CD14-positive monocyte (primary cell): ENCODE results near the gene CDKAL1. TPM values are rescaled to one million over a fixed set of nuclear protein-coding genes. Genes with fewer than 3 reads are reported as not detected.

Experiments
- DNase-seq, 3 donors: peaks; one replicate each; pipeline ENCODE4 v3.0.0-alpha.2; 2011 to 2022
- H2AFZ ChIP-seq: 2 replicates; pipeline ENCODE4 v1.6.0; 2012; ENCODE audit warnings: mild to moderate bottlenecking, low read depth, low read length, inconsistent platforms; ENCODE audit not compliant: insufficient read depth, poor library complexity, severe bottlenecking
- H3K27ac ChIP-seq, 2 donors: 1 replicate in 1 of 2; 2 replicates in 1 of 2; pipeline ENCODE4 v1.5.1; 2012 to 2013; ENCODE audit warnings: low read length in 2 of 2, control low read depth in 1 of 2, inconsistent platforms in 1 of 2, low read depth in 1 of 2, mild to moderate bottlenecking in 1 of 2
- H3K27me3 ChIP-seq, 2 donors: one replicate each; pipeline versions ENCODE4 v1.6.0 to v1.6.1; 2011 to 2013; ENCODE audit warnings: low read length in 2 of 2; ENCODE audit not compliant: control insufficient read depth in 2 of 2, insufficient read depth in 2 of 2
- H3K36me3 ChIP-seq, 2 donors: replicated peaks in 1 of 2; 1 replicate in 1 of 2; 2 replicates in 1 of 2; pipeline versions ENCODE4 v1.5.1 to v1.6.1; 2012 to 2013; ENCODE audit warnings: low read length in 2 of 2, control low read depth in 1 of 2, inconsistent platforms in 1 of 2, mild to moderate bottlenecking in 1 of 2; ENCODE audit not compliant: insufficient read depth in 2 of 2, control insufficient read depth in 1 of 2
- H3K4me1 ChIP-seq, 2 donors: 1 replicate in 1 of 2; 2 replicates in 1 of 2; pipeline versions ENCODE4 v1.5.1 to v1.6.1; 2012 to 2013; ENCODE audit warnings: low read length in 2 of 2, control low read depth in 1 of 2, inconsistent platforms in 1 of 2, mild to moderate bottlenecking in 1 of 2, moderate library complexity in 1 of 2; ENCODE audit not compliant: insufficient read depth in 2 of 2, control insufficient read depth in 1 of 2
- H3K4me2 ChIP-seq: replicated peaks from 2 replicates; pipeline ENCODE3; 2012; ENCODE audit warnings: low read length, moderate library complexity, mild to moderate bottlenecking; ENCODE audit not compliant: poor library complexity, severe bottlenecking; ENCODE audit errors: extremely low read depth
- H3K4me3 ChIP-seq, 3 experiments: fragments of 200-600 bp in 1 of 3; sonication (generic) in 1 of 3; replicated peaks in 1 of 3; 1 replicate in 2 of 3; 2 replicates in 1 of 3; pipeline ENCODE4 v1.5.1; 2011 to 2013; ENCODE audit warnings: low read length in 3 of 3, mild to moderate bottlenecking in 3 of 3, control low read depth in 2 of 3, low read depth in 2 of 3, inconsistent platforms in 1 of 3, moderate library complexity in 1 of 3
- H3K79me2 ChIP-seq: 2 replicates; pipeline ENCODE4 v1.6.0; 2012; ENCODE audit warnings: mild to moderate bottlenecking, control low read depth, inconsistent platforms, low read length, moderate library complexity; ENCODE audit not compliant: insufficient read depth
- H3K9ac ChIP-seq: 2 replicates; pipeline ENCODE4 v1.6.0; 2017; ENCODE audit warnings: low read length, mild to moderate bottlenecking; ENCODE audit not compliant: insufficient read depth, poor library complexity, severe bottlenecking
- H3K9me3 ChIP-seq, 2 donors: replicated peaks in 1 of 2; 1 replicate in 1 of 2; 2 replicates in 1 of 2; pipeline versions ENCODE4 v1.5.1 to v1.6.1; 2012 to 2013; ENCODE audit warnings: low read length in 2 of 2, control low read depth in 1 of 2; ENCODE audit not compliant: control insufficient read depth in 1 of 2, insufficient read depth in 1 of 2
- H4K20me1 ChIP-seq: 2 replicates; pipeline ENCODE4 v1.6.0; 2012; ENCODE audit warnings: mild to moderate bottlenecking, low read length, control low read depth, moderate library complexity; ENCODE audit not compliant: insufficient read depth
- H3K27ac Mint-ChIP-seq, 7 donors: one replicate each; pipeline ENCODE4 v1.8.0; 2020; ENCODE audit warnings: mild to moderate bottlenecking in 7 of 7, mixed read lengths in 7 of 7, moderate library complexity in 6 of 7, inconsistent platforms in 2 of 7
- H3K27me3 Mint-ChIP-seq, 3 donors: one replicate each; pipeline ENCODE4 v1.8.0; 2021 to 2022; ENCODE audit warnings: low read depth in 3 of 3, mild to moderate bottlenecking in 3 of 3, mixed read lengths in 3 of 3, moderate library complexity in 3 of 3, inconsistent platforms in 1 of 3
- H3K36me3 Mint-ChIP-seq, 2 donors: one replicate each; pipeline ENCODE4 v1.8.0; 2020; ENCODE audit warnings: mixed read lengths in 2 of 2, inconsistent platforms in 1 of 2, mild to moderate bottlenecking in 1 of 2
- H3K4me1 Mint-ChIP-seq: one replicate; pipeline ENCODE4 v1.8.0; 2020; ENCODE audit warnings: mild to moderate bottlenecking, mixed read lengths
- H3K4me3 Mint-ChIP-seq, 2 donors: one replicate each; pipeline ENCODE4 v1.8.0; 2020; ENCODE audit warnings: mild to moderate bottlenecking in 2 of 2, mixed read lengths in 2 of 2, moderate library complexity in 1 of 2
- H3K9me3 Mint-ChIP-seq, 7 donors: one replicate each; pipeline ENCODE4 v1.8.0; 2020 to 2022; ENCODE audit warnings: mixed read lengths in 7 of 7, mild to moderate bottlenecking in 6 of 7, moderate library complexity in 6 of 7, inconsistent platforms in 2 of 7
- CTCF ChIP-seq: fragments of 200-600 bp; IDR thresholded peaks from one replicate; pipeline ENCODE4 v1.8.0; 2022; ENCODE audit warnings: antibody characterized with exemption, mild to moderate bottlenecking
- WGBS: methylation state at CpG from one replicate; pipeline ENCODE4 v1.1.5; 2013; ENCODE audit warnings: missing lambda C conversion rate; ENCODE audit not compliant: insufficient coverage; 5-methylcytosine and 5-hydroxymethylcytosine counted together
- intact Hi-C, 2 donors: fragments of 100-400 bp; cut with micrococcal nuclease; formaldehyde crosslinking; loops; one replicate each; pipeline versions ENCODE4 v1.15.0 to v1.15.1; 2023
- polyA plus RNA-seq, 3 donors: library from polyadenylated mRNA; depleted of rRNA in 1 of 3; unstranded in 2 of 3; stranded (reverse) in 1 of 3; fragments of 300-500 nt in 2 of 3; fragments of >200 nt in 1 of 3; fragmentation: Illumina TruSeq in 2 of 3; gene quantifications; 1 replicate in 2 of 3; 2 replicates in 1 of 3; pipeline ENCODE4 v1.2.3, GENCODE V29; 2012 to 2021

CDKAL1 gene
- polyA plus RNA-seq, 3 donors, result 3.2 to 12.4 (median 8.3) TPM

- Histone ChIP-seq H3K27me3 (no peaks in the 10 kb centered on the region), H3K4me3 (no peak overlapping the region), H3K27ac (no peak overlapping the region), H3K36me3 (peaks cover 0 to 2% of the 10 kb centered on the region in 2 donors), H4K20me1 (no peaks in the 10 kb centered on the region), H3K9ac (no peak overlapping the region), H2AFZ (no peak overlapping the region), H3K9me3 (no peaks in the 10 kb centered on the region), H3K4me2 (no peak overlapping the region), H3K79me2 (no peaks in the 10 kb centered on the region), H3K4me1 (no peaks in the 10 kb centered on the region)
- no peak for TF ChIP-seq CTCF
- peaks cover 12 to 28% of the 10 kb centered on the region in 2 donors for H3K36me3 Mint-ChIP-seq
- peaks cover 0 to 4% (median 0%) of the 10 kb centered on the region in 7 donors for H3K9me3 Mint-ChIP-seq
- no peak overlapping the region for H3K4me3 Mint-ChIP-seq
- intact Hi-C loops, result no loop called here
- DNase-seq, result no peak
- H3K27ac Mint-ChIP-seq, result peak overlapping the region in 1 of 7 donors; percentile 39
- no peaks in the 10 kb centered on the region for H3K4me1 Mint-ChIP-seq
- H3K27me3 Mint-ChIP-seq, result no peaks in the 10 kb centered on the region
- WGBS, result 86% methylated on average over 2 of the region's 7 CpGs
Measured at GRCh38 chr6:21200134-21200870, 666.0 kb downstream of the CDKAL1 start.

- no peaks in the 10 kb centered on the region for H3K27me3 Mint-ChIP-seq
- peaks cover 0 to 2% of the 10 kb centered on the region in 2 donors for H3K36me3 ChIP-seq
- no peak overlapping the region for H3K9ac ChIP-seq
- no peak overlapping the region for H3K4me3 ChIP-seq
- H3K27me3 ChIP-seq, result no peaks in the 10 kb centered on the region
- no peak for TF ChIP-seq CTCF
- no peak overlapping the region for H2AFZ ChIP-seq
- no peaks in the 10 kb centered on the region for H3K79me2 ChIP-seq
- H3K9me3 Mint-ChIP-seq, result peaks cover 0 to 8% (median 0%) of the 10 kb centered on the region in 7 donors
- no peaks in the 10 kb centered on the region for H3K4me1 Mint-ChIP-seq
- H4K20me1 ChIP-seq, result no peaks in the 10 kb centered on the region
- H3K4me2 ChIP-seq, result no peak overlapping the region
- H3K4me3 Mint-ChIP-seq, result no peak overlapping the region
- no peaks in the 10 kb centered on the region for H3K4me1 ChIP-seq
- no peak overlapping the region for H3K27ac ChIP-seq
- no peak overlapping the region for H3K27ac Mint-ChIP-seq
- WGBS, result 83% methylated on average over 4 of the region's 4 CpGs
- H3K36me3 Mint-ChIP-seq, result peaks cover 12 to 30% of the 10 kb centered on the region in 2 donors
- intact Hi-C loops, result no loop called here
- H3K9me3 ChIP-seq, result no peaks in the 10 kb centered on the region
- no peak for DNase-seq
Measured at GRCh38 chr6:21201187-21201586, 666.9 kb downstream of the CDKAL1 start.
